NCI-H187 treated with DMSO at 0.1 percent for 48 hours (cell line): Measurements from ENCODE around the gene LEFTY2.
"Not testable (repeated sequence)": the region's sequence is repeated elsewhere in the genome, so short reads cannot be mapped to it uniquely, and the experiment has no call there.

Experiments
- DNase-seq: peaks from one replicate; lab custom pipeline; 2025; lab: John Stamatoyannopoulos, UW

The LEFTY2 gene

DNA sequence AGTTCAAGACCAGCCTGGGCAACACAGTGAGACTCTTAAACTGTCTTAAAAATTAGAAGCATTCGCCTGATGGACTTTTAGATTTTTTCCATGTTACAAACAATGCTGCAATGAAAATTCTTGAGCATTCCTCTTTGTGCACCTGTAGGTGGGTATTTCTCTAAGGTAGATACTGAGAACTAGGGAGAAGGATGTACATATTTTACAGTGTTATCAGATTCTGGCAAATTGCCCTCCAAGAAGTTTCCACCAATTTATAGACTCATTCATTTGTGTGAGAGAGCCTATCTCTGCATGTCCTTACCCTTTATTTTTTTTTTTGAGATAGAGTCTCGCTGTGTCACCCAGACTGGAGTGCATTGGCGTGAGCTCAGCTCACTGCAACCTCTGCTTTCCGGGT lies 12.3 kb upstream of the LEFTY2 start:
- DNase-seq, result no peak

- no peak for DNase-seq
Measured at GRCh38 chr1:225950905-225951497, 10.0 kb upstream of the LEFTY2 start.

GRCh38 chr1:225949041-225949440 lies 8.0 kb upstream of the LEFTY2 start:
- DNase-seq, result no peak

- DNase-seq, result no peak
Measured at GRCh38 chr1:225946803-225947202, 5.8 kb upstream of the LEFTY2 start.

DNA sequence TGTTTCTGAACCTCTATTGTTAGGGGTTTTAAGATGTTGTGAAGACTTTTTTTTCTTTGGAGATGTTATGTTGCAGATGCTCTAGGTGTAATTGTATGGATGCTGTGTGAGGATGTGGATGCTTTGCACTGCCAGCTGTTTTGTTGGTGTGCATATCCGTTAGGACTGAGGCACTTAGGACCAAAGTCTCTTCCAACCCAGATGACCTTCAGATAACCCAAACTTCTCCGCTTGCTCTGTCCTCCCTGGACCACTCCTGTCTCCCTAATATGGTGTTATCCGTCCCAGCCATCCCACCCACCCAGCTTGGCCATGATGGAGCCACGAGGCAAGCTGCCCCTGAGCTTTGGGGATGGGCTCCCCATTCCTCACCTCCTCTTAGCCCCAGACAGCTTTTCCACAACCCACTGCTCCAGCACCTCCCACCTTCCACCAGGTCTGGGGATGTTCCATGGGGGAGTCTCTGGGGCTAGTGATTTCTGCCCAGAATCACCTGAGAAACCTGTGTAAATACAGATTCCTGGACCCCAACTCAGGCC lies 5.1 kb upstream of the LEFTY2 start:
- DNase-seq, result no peak

GRCh38 chr1:225945564-225945963 lies 4.5 kb upstream of the LEFTY2 start:
- no peak for DNase-seq

GRCh38 chr1:225944951-225945350 lies 3.9 kb upstream of the LEFTY2 start:
- DNase-seq, result no peak

DNA sequence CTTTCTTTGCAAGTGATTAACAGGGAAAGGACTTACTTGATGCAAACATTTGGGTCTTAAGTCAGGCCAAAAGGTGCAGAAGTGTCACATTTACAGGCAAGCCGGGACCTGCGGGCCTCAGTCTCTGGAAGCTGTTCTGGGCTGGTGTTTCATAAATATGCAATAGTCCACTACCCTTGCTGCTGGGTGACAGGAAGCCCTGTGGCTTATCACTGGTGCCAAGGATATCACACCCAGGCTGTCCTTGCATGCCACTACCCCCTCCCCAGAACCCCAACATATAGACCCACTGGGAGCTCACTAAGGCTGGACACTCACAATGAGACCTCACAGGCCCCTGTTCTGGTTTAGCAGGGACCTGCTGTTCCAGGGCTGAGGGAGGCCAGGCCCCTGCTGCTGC lies 3.4 kb upstream of the LEFTY2 start:
- DNase-seq, result no peak

DNA sequence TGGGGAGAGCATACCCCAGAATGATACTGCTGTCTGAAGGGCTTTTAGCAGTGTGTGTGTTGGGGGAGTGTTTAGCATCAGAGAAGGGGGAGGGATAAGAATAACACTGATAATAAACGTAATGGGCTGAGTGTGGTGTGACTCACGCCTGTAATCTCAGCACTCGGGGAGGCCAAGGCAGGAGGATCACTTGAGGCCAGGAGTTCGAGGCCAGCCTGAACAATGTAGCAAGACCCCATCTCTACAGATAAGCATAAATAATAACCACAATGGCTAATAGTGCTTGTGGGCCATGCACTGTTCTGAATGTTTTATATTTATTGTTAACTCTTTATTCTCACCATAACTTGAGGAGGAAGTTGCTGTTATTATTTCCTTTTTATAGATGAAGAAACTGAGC lies 2.6 kb upstream of the LEFTY2 start:
- DNase-seq, result no peak

DNA sequence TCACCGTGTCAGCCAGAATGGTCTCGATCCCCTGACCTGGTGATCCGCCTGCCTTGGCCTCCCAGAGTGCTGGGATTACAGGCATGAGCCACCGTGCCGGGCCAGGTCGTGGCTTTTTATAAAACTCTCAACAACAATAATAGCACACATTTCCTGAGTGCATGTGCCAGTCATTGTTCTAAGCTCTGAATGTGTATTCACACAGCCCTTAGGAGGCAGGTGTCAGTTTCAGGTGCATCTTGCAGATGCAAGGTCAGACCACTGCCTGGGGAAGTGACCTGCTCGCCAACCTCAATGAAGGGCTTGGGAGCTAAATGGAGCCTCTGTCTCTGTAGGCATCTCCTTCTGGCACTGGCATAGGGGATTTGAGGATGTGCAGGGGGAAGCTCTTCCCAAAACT lies 1.6 kb upstream of the LEFTY2 start:
- no peak for DNase-seq

- DNase-seq, result no peak
Measured at GRCh38 chr1:225941942-225942222, 862 bp upstream of the LEFTY2 start.

DNA sequence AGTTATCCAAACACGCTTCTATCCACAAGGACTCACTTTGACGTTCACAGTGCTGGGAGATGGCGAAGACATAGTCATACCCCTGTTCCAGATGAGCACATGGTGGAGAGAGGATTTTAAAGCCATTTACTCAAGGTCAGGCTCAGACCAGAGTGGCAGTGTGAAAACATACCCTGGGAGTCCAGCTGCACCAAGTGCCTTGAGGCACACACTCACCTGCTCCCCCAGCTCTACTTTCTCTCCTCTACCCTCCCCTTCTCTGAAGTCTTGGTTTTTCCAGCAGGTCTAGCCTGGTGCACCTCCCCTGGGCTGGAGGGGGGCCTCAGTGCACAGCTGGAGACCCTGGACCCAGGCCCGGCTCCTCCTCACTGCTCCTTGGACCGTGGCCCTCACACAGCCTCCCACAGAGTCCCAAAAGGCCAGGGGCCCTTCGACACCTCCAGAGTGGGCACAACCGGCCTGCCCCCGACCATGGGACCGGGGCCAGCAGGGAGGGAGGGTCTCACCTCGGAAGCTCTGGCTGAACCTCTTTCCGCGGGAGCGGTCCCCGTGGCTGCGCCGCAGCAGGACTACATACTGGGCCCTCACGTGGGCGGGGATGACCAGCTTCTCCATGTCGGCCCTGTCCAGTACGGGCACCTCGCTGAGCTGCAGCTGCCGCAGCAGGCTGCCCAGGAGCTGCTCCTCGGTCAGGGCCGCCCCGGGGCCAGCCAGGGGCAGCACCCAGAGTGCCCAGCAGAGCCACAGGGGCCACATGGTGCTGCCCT lies 452 bp downstream of the LEFTY2 start:
- no peak for DNase-seq

- DNase-seq, result not testable (repeated sequence)
Measured at GRCh38 chr1:225939939-225940310, 1.1 kb downstream of the LEFTY2 start.

DNA sequence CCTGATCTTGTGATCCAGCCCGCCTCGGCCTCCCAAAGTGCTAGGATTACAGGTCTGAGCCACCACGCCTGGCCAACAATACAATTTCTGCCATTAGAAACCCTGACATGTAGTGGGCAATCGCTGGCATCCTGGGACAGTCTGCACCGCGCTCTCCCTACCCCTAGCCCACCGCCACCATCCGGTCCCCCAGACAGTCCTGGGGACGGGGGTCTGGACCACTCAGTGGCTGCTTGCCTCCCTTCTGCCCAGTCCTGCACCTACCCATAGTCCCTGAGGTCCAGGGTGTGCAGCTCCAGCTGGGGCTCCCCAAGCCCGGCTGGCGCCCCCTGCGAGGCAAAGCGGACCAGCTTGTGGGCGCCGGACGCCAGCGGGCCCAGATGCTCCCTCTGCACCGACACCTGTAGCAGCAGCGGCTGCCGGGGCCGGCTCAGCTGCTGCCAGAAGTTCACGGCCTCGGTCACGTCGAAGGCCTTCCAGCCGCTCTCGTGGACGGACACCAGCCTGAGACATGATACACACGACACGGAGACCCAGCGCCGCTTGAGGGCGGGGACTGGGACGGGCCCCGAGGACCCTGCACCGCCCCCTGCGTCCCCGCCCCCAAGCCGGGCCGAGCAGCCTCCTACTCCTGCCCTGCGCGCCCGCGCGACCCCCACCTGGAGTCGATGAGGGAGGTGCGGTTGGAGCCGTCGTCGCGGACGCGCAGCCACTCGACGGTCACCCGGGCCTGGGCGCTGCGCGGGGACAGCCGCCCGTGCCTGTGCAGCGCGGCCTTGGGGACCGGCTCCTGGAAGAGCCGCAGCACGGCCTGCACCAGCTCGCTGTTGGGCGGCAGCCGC lies 1.7 kb downstream of the LEFTY2 start:
- not testable (repeated sequence) for DNase-seq

GRCh38 chr1:225937048-225937968 lies 3.7 kb downstream of the LEFTY2 start:
- DNase-seq, result no peak

GRCh38 chr1:225936523-225936922 lies 4.5 kb downstream of the LEFTY2 start:
- no peak for DNase-seq

GRCh38 chr1:225936086-225936485 lies 4.9 kb downstream of the LEFTY2 start:
- not testable (repeated sequence) for DNase-seq

- DNase-seq, result no peak
Measured at GRCh38 chr1:225934711-225935110, 6.3 kb downstream of the LEFTY2 start.

GRCh38 chr1:225933072-225933471 lies 7.9 kb downstream of the LEFTY2 start:
- DNase-seq, result no peak

- DNase-seq, result no peak
Measured at GRCh38 chr1:225931270-225932136, 9.5 kb downstream of the LEFTY2 start.

GRCh38 chr1:225930566-225930965 lies 10.5 kb downstream of the LEFTY2 start:
- no peak for DNase-seq
